DMS114 treated with DMSO at 0.1 percent for 48 hours (cell line): Measurements from ENCODE around the gene IPCEF1.

Source experiments
- DNase-seq: peaks from one replicate; lab custom pipeline; 2025; ENCODE audit not compliant: unreplicated experiment; lab: John Stamatoyannopoulos, UW

IPCEF1 gene

DNA sequence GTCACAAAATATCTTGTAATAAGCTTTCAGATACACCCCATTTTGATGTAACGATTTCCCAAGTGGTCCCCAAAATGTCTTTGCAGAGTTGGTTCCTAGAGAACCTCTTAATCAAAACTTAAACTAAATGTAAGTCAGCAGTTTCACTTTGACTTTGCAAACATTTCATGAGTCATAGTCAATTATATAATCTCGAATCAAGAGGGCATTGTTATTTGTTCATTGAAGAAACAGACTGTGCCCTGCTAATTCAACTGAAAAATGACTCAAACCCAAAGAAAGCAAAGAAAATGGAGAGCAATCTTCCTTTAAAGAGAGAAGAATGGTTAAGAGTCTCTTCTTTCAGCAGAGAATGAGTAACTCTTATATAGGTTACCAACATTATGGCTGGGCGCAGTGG is 58.3 kb downstream of the IPCEF1 start:
- DNase-seq, result no peak

DNA sequence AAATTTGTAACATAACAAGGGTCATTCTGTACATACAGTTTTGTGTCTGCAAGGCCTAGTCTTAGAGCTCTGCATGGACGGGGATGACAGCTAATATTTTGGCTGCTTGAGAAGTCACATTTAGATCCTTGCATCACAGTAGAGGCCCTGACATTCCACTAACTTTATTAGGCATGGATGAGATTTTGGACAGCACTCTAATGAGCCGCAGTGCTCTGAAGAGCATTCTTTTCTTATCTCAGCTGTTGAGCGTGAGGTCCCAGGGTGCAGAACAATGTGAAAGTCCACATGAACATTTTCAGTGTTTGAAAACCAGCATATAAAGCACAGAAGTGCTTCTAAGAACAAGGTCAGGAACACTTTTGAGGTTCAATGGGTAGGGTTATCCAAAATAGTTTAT is 58.9 kb downstream of the IPCEF1 start:
- DNase-seq, result no peak

DNA sequence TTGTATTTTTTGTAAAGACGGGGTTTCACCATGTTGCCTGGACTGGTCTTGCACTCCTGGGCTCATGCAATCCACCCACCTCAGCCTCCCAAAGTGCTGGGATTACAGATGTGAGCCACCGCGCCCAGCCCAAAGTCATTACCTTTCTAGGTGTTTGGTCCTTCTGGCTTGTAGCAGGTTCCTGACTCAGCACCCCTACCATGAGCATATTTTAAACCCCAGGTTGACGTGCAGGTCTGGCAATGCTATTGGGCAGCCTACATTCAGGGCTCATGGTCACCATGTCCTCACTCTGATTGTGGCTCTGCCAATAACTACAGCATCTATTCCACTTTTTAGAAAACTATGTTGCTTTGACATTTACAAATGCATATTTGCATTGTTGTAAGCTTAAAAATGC is 59.4 kb downstream of the IPCEF1 start:
- no peak for DNase-seq

DNA sequence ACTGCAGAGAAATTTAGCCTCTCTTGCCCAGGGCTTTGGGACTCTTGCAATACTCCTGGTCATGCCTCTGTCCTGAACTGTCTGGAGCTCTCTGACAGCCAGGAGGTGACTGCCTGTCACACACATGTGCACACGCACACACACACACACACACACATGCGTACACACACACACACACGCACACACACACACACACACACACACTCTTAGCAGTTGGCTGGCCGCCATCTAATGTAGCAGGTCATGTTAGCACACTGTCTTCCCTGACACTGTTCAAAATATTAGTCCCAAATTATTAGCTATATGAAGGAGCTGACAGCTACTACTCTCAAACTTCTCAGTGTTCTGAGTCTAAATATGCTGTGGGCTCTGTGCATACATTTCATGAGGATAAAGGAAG is 60.9 kb downstream of the IPCEF1 start:
- no peak for DNase-seq

DNA sequence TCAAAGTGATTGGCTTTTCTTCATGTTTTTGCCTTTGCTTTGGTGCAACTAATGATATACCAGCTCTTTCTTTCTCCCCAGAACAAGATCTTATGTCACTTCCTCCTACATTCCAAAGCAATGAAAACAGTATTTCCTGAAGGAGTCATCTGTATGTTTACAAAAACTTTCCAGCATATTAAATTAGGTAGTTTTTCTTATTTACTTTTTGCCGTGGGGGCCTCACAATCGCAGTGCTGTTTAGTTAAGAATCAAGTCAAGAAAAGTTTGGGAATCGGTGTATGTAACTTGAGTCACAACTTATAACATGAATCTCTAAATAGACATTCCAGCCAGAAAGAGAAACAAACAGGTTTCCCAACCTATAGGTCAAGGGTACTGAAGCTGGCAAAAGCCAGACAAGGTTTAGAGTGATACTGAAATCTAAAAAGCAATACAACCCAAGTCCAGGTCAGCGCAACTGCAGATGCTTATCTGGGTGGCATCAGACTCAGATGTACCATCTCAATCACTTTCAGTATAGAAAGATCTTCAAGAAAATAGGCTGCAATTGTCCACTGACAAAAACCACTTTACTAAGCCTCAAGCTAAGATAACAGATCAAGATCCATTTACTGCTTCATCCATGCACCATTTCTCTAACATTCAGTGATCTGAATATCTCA is 63.6 kb downstream of the IPCEF1 start:
- no peak for DNase-seq

DNA sequence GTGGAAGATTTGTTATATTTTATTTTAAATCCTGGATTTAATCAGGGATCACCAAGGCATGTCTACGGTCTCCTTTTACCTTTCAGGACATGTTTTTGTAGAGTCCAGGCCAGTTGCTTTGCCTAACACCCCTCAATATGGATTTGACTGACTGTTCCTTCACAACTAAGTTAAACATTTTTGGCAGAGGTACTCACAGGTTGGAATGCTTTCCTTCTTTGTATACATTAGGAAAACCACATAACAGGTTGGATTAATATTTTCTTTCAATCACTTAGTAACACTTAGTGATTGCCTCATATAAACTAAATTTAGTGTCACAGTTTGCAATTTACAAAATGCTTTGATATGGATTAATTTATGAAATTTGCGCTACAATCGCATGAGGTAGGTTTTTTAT is 64.5 kb downstream of the IPCEF1 start:
- no peak for DNase-seq

DNA sequence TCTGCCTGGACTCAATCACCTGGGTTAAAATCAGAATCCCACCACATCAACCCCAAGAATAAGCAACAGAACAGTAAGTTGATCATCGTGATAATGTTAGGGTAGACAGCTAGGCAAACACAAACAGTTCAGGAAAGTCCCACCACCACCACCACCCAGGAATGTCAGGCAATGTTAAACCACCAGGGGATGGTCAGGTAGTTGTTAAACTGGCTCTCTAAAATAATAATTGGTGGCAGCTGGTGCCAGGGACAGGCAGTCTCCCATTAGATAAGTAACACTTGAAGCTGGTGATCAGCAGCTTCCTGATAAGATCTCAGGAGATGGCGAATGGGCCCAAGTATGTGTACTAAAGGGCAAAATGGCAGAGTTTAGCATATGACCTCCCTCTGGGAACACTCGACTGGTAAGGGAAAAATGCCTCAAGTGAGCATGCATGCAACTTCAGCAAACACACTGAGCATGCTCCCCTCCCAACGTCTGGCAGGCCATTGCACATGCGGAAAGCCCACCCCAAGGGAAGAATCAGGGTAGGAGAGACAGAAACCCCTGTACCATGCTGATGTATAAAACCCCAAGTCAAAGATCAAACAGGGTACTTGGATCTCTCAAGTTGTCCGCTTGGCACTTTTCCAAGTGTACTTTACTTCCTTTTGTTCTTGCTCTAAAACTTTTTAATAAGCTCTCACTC is 66.6 kb downstream of the IPCEF1 start:
- DNase-seq, result no peak

DNA sequence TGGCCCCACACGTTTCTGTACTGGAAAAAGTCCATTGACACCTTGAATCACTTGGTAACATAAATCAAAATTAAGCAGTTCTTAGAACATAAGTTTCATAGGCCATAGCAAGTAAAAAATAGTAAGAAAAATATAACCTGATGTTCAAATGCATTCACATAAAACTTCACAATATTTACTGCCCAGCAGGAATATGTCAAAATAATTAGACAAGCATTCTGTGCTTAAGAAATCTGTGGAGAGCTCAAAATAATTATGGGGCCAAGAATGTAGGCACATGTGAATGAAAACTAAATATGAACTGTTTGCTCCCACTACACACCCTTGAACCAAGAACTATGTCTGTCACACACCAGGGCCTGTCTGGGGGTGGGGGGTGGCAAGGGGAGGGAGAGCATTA is 70.8 kb downstream of the IPCEF1 start:
- DNase-seq, result no peak

DNA sequence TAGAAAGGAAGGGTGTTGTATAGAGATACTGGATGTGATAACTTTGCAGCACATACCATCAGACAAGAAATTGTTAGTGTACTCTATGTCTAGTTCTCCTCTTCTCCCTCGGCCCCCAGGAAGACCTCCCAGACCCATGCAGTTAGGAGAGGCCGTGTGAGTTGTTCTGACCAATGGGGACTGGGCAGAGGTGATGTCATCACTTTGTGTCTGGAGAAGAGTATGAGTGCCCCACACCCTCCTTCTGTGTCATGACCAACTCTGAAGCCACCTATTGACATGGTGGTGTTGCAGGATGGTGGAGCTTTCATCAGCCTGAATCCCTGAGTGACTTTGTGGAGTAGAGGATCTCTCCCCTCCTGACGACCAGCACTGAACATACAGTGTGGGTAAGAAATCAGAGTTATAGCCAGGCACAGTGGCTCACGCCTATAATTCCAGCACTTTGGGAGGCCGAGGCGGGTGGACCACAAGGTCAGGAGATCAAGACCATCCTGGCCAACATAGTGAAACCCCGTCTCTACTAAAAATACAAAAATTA is 72.2 kb downstream of the IPCEF1 start:
- no peak for DNase-seq

DNA sequence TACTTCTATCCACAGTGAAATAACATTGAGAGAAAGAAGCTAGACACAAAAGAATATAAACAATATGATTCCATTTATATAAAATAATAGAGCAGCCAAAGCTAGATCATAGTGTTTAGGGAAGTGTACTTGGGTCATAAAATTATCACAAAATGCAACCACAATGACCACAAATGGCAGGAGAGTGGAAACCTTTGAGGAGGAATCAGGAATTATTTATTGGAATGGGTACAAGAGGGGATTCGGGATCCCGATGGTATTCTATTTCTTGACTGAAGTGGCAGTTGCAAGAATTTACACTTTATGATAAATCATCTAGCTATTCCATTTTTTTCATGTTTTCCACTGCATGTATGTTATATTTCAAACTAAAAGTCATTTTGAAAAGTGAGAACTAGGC is 76.1 kb downstream of the IPCEF1 start:
- DNase-seq, result no peak

DNA sequence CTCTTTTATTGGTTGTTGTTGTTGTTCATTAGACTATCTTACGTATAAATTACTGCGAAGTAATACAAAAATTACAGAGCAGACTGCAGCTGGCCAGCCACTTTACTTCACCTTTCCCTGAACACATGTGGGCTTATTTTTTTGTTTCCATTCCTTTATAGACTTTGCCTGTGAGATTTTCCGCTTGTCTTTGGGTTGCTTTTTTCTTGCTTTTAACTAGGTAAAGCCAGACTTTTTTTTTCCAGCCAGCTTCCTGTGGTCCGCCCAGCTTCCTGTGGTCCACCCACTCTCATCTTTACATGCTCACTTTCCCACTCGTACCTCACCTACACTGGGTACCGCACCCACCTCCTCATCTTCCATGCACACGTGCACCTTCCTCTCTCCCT is 79.0 kb downstream of the IPCEF1 start:
- no peak for DNase-seq

DNA sequence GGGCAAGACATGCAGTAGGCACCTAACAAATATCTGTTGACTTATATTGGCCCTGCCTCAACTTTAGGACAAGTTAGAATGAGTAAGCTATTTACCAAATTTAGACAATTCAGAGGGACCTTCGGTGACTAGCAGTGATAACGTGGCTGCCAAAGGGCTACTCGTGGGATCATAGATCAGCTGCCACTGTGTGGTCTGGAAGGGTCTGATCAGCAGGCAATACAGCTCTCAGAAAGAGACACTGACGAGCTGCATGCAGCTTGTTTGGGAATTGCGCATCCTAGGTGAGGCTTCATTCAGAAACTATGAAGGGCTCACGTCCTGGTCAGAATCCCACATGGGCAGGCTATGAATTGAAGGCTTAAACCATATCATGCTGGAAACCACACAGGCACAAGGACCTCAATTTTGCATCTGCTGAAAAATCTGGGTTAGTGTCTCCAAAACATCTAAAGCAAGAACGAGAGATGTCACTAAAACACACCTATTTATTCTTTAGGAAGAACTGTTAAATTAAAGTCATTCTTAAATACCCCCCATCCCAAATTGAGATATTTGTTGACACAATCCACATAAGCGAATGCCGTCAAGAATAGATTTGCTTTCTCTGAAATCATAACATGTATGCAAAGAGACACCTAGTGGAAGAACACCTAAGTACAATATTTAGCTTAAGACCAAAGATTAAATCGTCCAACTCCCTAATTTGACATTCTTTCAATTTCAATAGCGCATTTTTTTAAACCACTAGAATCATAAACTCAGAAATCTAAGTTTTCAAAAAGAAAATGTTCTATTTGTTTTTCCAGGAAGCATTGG is 79.6 kb downstream of the IPCEF1 start:
- peak; percentile 47 for DNase-seq

DNA sequence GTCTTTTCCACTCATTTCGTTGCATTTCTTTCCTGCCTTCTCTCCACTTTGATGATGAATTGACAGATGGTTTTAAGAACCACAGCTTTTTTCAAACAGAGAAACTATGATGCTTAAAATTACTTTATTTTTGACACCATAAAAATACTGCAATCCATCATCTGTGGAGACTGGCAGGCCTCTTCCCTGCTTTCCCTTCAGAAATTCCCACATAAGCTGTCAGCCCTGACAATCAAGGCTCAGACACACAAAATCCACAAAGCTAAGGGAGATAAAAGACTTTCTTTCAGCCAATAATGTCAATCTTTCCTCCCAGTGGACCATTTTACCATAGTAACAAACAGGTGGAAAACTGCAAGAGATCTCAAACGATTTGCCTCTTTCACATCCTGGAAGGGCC is 82.4 kb downstream of the IPCEF1 start:
- no peak for DNase-seq

DNA sequence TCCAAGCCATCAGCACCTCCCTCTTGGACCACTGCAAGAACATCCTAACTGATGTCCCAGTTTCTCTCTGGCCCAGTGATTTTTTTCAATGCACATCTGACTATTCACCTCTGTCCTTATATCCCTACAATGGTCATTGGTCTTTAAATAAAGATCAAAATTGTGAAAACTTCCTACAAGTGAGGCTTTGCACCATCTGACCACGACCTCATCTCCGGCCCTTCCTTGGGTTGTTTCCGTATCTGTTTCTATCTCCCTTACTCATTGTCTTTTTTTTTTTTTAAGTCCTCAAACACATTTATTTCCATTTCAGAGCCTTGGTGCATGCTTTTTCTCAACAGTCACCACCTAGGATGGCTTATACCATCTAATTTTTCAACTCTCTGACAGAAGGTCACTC is 88.1 kb downstream of the IPCEF1 start:
- DNase-seq, result no peak

DNA sequence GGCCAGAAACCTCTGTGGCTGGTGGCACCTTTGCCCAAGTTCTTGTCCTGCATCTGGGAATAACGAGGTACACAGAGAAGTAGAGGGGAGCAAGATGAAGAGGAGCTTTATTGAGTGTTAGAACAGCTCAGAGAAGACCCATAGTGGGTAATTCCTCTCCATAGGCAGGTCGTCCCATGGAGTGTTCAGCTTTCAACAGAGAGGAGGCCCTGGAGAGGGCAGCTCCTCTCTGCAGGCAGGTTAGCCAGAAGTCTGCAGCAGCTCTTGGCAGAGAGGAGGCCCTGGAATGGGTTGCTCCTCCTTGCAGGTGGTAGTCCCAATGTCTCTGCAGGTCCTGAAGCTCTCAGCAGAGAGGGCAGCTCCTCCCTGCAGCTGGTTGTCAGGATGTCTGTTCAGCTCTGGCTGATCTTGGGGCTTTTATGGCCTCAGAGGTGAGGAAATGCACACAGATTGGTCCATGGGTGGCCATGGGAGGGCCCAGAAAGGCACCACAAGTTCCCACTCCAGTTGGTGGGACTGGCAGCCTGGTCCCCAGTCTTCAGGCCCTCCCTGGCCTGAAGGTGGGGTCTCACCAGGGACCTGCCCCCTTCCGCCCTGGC is 89.0 kb downstream of the IPCEF1 start:
- no peak for DNase-seq

DNA sequence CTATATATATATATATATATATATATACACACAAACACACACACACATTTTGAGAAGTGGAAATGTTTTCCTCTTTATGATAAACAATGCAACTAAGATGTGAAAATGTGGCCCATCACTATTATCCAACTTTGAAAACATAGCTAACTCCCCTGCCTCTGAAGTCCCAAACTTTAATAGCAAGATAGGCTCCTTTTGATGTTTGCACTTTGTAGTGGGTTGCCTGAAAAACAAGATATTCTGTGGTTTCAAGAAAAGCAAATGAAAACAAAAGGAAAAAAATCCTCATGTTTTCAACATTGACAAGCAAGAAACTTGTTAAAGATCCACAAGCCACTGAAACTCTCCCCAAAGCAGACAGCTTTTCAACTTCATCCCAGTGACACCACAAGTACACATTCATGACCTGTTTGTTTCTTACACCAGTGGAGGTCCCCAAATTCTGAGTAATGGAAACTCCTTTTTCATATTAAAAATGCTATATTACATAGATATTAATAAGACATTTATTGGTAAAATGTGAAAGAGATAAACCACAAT is 90.0 kb downstream of the IPCEF1 start:
- no peak for DNase-seq

DNA sequence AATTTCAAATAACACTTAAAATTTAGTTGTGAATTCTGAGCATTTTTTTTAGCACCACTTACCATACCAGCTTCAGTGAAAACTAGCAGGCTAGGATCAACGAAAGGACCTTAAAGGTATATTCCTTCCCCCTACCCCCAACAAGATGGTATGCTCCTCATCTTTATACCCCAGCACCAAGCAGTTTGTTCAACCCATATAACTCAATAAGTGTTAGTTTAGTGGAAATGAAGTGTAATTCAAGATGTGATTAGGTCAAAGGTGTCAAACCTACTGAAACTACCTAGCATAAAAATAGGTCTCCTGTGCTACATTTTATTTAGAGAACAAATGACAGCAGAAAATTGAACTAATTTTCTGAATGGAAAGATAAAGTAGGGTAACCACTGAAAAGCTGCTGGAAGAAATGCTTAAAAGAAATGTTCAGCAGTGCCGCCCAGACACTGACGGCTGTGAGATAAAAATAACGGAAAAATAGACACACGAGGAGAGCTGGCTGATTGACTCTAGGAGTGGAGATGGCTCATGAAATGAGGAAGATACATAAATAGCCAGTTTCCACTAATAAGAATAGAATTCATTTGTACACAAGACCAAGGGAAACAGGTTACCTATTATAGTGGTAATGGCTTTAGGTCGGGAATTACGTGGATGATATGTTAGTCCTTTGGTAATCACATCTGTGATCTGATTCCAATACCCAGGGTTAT is 94.8 kb downstream of the IPCEF1 start:
- DNase-seq, result no peak

DNA sequence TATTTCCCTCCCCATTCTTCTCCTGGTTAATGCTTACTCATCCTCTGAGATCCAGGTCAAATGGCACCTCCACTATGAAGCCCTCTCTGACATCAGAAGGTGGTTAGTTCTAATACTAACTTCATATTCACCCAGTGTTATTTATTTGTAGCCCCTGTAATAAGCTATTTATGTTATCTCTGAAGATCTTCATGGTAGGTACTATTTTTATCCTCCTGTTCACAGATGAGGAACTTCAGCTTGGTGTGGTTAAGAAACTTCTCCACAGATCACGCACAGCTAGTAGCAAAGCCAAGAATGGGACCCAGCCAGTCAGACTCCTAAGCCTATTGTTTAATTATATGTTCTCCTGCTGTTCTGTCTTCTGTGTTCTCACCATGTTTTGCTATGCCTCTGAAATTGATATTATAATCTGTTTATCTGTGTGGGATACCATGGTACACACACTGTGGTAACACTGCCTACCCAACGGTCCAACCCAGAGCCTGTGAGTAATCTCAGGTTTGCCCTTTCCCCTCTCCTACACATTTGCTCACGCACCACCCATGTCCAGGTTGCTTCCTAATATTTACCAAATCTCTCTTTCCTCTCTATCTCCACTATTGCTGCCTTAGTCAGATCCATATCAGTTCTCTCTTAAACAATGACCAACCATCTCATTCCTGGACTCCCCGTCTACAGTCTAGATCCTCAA is 98.4 kb downstream of the IPCEF1 start:
- no peak for DNase-seq

DNA sequence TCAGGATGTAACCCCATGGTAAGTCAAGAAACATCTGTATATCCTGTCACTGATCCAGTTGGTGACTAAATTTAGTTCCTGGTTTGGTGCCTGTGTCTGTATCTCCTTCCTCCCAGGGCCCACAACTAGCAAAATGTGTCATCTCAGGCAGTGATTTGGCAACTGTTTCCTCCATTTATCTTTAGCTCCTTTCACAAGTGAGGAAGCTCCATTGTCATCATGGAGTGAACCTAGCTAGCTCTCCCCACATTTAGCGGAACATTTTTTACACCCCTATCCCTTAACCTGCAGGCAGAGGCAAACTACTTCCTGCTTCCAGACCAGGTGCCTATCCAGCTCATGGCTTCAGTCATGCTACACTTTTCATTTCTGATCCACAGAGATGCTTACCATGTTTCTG is 99.5 kb downstream of the IPCEF1 start:
- no peak for DNase-seq

DNA sequence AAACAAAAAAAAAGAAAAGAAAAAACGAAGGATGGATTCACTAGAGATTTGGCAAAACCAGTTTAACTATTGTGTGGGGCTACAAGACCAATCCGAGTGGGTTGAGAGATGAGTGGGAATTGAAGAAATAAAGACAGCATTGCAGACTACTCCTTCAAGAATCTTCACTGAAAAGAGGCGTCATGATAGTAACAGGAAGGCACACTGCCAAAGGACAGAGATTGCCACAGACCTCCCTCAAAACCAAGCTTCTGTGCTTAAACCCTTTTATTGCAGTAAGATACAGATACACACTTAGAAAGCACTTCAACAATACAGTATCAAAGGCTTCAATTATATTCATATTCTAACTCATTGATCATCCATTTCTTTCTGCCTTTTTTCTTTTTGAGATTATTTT is 103.9 kb downstream of the IPCEF1 start:
- no peak for DNase-seq
